Measurements from ENCODE around the gene RUNX2.

- TF ChIP-seq CTCF (IDR thresholded peaks at IDR 0.05 in 4 of 5, conservative IDR thresholded peaks at IDR 0.05 in 1 of 5) (no peak), POLR2A (IDR thresholded peaks at IDR 0.05) (no peak)
These were observed 384.7 kb downstream of the RUNX2 start for GRCh38 chr6:45712786-45713185.

All from gastrocnemius medialis (tissue), 4 donors.